ENCODE measurements around the gene KCTD15. TPM values are rescaled to one million over a fixed set of nuclear protein-coding genes. Genes with fewer than 3 reads are reported as not detected.

KCTD15 gene
- total RNA-seq, 1 experiment from 2014 or later: 59.9 TPM

DNA sequence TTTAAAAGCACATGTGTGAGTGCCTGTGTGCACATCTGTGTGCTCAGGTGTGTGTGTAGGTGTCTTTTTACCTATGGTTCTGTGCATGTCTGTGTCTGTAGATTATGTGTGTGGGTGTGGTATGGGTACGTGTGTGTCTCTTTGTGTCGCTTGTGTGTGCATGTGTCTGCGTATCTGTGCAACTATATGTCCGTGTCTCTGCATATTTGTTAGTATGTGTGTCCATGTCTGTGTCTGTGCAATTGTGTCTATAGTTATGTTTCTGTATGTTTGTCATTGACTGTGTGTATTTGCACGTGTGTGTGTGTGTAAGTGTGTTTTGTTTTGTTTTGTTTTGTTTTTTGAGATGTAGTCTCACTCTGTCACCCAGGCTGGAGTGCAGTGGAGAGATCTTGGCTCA, 7.3 kb upstream of the KCTD15 start:
- WGBS (ENCODE audit: extremely low coverage, insufficient read length, low lambda C conversion rate): no CpG with 5 or more reads among the region's 5 CpGs
- no peak overlapping the region for H3K14ac ChIP-seq (ENCODE audit: insufficient read depth, low read length)

More for the DNA sequence above, 7.3 kb upstream of the KCTD15 start:
- Histone ChIP-seq H3K9me3 (ENCODE audit: control insufficient read depth, low read depth, low read length) (no peaks in the 10 kb centered on the region), H4K91ac (ENCODE audit: insufficient read length, low read depth, low read length) (no peak overlapping the region), H3K4ac (ENCODE audit: low read depth, low read length) (no peak overlapping the region), H3K79me1 (ENCODE audit: insufficient read depth, low read depth, low read length, poor library complexity, severe bottlenecking) (no peaks in the 10 kb centered on the region), H2AFZ (ENCODE audit: low read length) (no peak overlapping the region), H3K23ac (ENCODE audit: insufficient read length, low read depth, low read length) (no peak overlapping the region), H3K4me2 (ENCODE audit: insufficient read depth, insufficient read length, low read length) (no peak overlapping the region), H3T11ph (ENCODE audit: low read length) (no peak overlapping the region), H2BK5ac (ENCODE audit: insufficient read length, low read length) (no peak overlapping the region), H4K5ac (ENCODE audit: insufficient read length, low read depth, low read length) (no peak overlapping the region), H4K20me1 (ENCODE audit: control insufficient read depth, insufficient read depth, insufficient read length) (peaks cover 2% of the 10 kb centered on the region), H2BK20ac (ENCODE audit: low read depth, low read length, poor library complexity, severe bottlenecking) (no peak overlapping the region), H3K23me2 (ENCODE audit: insufficient read length, low read depth, low read length, poor library complexity, severe bottlenecking) (peaks cover under 1% of the 10 kb centered on the region), H3K18ac (ENCODE audit: insufficient read length, low read depth, low read length) (no peak overlapping the region), H3K79me2 (ENCODE audit: insufficient read depth, low read length) (no peaks in the 10 kb centered on the region), H2AK5ac (ENCODE audit: insufficient read length, low read length) (no peak overlapping the region), H4K8ac (replicated peaks; ENCODE audit: insufficient read length, low read depth, low read length) (no peak overlapping the region), H3K9ac (ENCODE audit: extremely low read depth, insufficient read length, low read length) (no peak overlapping the region), H3K27me3 (ENCODE audit: insufficient read depth, low read length) (no peaks in the 10 kb centered on the region), H3K4me1 (ENCODE audit: insufficient read depth, low read length) (peaks cover under 1% of the 10 kb centered on the region; the same call in 1 of the 2 replicates), H3K27ac (ENCODE audit: insufficient read length, low read depth, low read length) (no peak overlapping the region), H2BK15ac (ENCODE audit: low read depth, low read length) (no peak overlapping the region), H2BK120ac (ENCODE audit: low read depth, low read length, poor library complexity, severe bottlenecking) (no peak overlapping the region), H2BK12ac (ENCODE audit: insufficient read length, low read depth, low read length) (no peak overlapping the region), H3K56ac (ENCODE audit: insufficient read length, low read depth, low read length) (no peak overlapping the region)
- Mint-ChIP-seq H3K27ac (no peak overlapping the region), H3K4me1 (peaks cover 10 to 22% of the 10 kb centered on the region in 2 experiments), H3K4me3 (no peak overlapping the region), H3K36me3 (ENCODE audit: insufficient read depth in 1 of 3, low read depth in 3 of 3) (no peaks in the 10 kb centered on the region), H3K27me3 (ENCODE audit: low read depth) (peaks cover 19% of the 10 kb centered on the region), H3K9me3 (no peaks in the 10 kb centered on the region)
- no peak for DNase-seq
- TF ChIP-seq CTCF (conservative IDR thresholded peaks at IDR 0.05): no peak

Measured in H9 (cell line).